Spinal cord (tissue), 10 donors: ENCODE measurements around the gene ATP10B. TPM values are rescaled to one million over a fixed set of nuclear protein-coding genes. Genes with fewer than 3 reads are reported as not detected.
A peak's percentile ranks its signal among the peaks of the same experiment; 100 is the strongest.
"Not testable (repeated sequence)": the region's sequence is repeated elsewhere in the genome, so short reads cannot be mapped to it uniquely, and the experiment has no call there.

Experiments used
- DNase-seq, 6 donors: peaks; one replicate each; pipeline versions ENCODE4 v3.0.0 to v3.0.0-alpha.2; 2013 to 2015; ENCODE audit warnings: low spot score in 6 of 6, low read depth in 4 of 6
- H3K27ac ChIP-seq: one replicate; pipeline ENCODE4 v1.5.1; 2013; ENCODE audit warnings: low read depth, low read length, control low read depth
- H3K27me3 ChIP-seq: one replicate; pipeline ENCODE4 v1.6.1; 2013; ENCODE audit warnings: low read length; ENCODE audit not compliant: control insufficient read depth, insufficient read depth
- H3K36me3 ChIP-seq: one replicate; pipeline ENCODE4 v1.6.1; 2013; ENCODE audit warnings: low read length; ENCODE audit not compliant: control insufficient read depth, insufficient read depth
- H3K4me1 ChIP-seq: one replicate; pipeline ENCODE4 v1.6.1; 2013; ENCODE audit warnings: low read length; ENCODE audit not compliant: control insufficient read depth, insufficient read depth
- H3K4me3 ChIP-seq: one replicate; pipeline ENCODE4 v1.5.1; 2013; ENCODE audit warnings: low read depth, low read length, control low read depth
- H3K9me3 ChIP-seq: one replicate; pipeline ENCODE4 v1.6.1; 2013; ENCODE audit warnings: low read length; ENCODE audit not compliant: control insufficient read depth, insufficient read depth
- WGBS: methylation state at CpG from one replicate; pipeline ENCODE4 v1.1.5; 2013; ENCODE audit warnings: missing lambda C conversion rate; ENCODE audit not compliant: insufficient coverage; 5-methylcytosine and 5-hydroxymethylcytosine counted together
- polyA plus RNA-seq, 2 donors: library from polyadenylated mRNA; unstranded; fragments of 120-200 nt; gene quantifications; one replicate each; pipeline ENCODE4 v1.2.1, GENCODE V29; 2013; ENCODE audit not compliant: insufficient read length in 2 of 2
- total RNA-seq, 2 donors: library from RNA; depleted of rRNA in 1 of 2; stranded (reverse); fragments of 120-200 nt in 1 of 2; fragments of >200 nt in 1 of 2; gene quantifications; one replicate each; pipeline versions ENCODE4 v1.2.3 to v1.2.4, GENCODE V29; 2013 to 2014
- donor health status: healthy.

ATP10B gene
- total and polyA plus RNA-seq, 4 donors, result 3.6 to 9.3 (median 3.9) TPM

DNA sequence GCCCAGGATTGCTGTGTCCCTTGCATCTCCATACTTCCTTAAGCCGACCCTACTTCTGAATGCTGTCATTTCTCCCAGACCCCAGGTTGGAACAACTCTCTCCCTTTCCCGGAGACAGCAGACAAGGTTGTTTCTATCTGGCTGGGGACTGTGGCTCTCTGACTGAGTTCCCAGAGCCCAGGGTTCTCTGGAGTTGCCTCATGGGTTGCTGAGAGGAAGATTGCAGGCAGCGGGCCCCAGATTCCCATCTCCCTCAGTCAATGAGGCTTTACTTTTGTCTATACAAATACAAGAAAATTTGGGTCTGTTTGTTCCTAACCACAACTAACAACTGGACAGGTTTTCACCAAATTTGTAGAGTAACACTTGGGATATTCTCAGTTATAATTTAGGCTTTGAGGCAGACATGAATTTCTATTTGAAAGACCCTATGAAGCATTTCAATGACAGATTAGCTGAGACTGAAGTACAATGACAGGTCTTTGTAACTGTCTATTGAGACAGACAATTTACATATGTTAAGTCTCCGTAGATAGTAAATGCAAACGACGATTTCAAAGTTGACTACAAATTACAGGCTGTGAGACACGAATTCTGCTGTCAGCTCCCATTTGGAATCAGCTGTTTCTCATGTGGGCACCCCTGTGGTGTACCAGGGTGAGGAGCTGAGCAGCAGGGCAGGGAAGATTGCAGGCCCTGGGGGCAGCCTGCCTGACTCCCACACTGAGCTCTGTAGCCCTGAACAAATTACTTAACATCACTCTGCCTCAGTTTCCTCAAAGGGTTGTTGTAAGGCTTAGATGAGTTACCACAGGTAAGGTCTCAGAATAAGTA lies 107.5 kb downstream of the ATP10B start:
- WGBS, result 31% methylated on average over 5 of the region's 7 CpGs
- no peak overlapping the region for H3K4me3 ChIP-seq
- H3K27me3 ChIP-seq, result no peaks in the 10 kb centered on the region
- H3K9me3 ChIP-seq, result no peaks in the 10 kb centered on the region
- no peak overlapping the region for H3K27ac ChIP-seq
- H3K4me1 ChIP-seq, result peaks cover 9% of the 10 kb centered on the region
- no peak for DNase-seq
- H3K36me3 ChIP-seq, result no peaks in the 10 kb centered on the region

DNA sequence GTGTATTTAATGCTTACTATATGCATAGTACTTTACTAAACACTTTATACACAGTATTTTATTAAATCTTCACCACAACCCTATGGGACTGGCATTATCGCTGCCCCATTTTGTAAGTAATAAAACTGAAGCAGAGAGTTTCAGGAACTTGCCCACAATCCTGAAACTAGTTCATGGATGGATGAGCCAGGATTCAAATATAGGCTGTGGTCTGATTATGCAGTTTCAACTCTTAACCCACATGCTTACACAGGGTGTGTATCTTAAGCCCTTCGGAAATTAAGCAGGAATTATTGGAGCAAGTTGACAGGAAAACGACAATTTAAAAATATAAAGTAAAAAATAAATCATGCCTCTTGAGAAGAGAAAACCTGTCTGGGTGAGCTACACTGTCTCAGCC lies 109.0 kb downstream of the ATP10B start:
- Histone ChIP-seq H3K4me3 (no peak overlapping the region), H3K27ac (no peak overlapping the region), H3K4me1 (peaks cover 3% of the 10 kb centered on the region), H3K27me3 (no peaks in the 10 kb centered on the region), H3K36me3 (no peaks in the 10 kb centered on the region), H3K9me3 (no peaks in the 10 kb centered on the region)
- no peak for DNase-seq
- WGBS, result 83% methylated on average over 1 of the region's 3 CpGs

DNA sequence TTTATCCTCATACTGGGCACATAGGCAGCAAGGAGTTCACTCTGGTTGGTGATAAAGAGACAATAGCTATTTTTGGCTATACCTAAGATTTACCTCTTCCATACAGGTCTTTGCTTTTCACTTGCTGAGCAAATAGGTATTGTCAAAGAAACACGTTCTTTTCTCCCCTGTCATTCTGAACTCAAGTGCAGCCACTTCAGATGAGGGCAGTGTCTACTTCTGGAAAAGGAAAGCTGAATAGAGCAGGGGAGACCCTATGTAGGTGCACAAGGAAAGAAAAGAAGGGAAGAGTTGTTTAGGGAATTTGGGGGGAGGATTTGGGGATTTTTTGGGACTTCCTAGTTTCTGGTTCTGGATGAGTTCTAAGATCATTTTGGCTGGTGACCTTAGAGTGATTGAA lies 109.6 kb downstream of the ATP10B start:
- Histone ChIP-seq H3K27ac (no peak overlapping the region), H3K36me3 (no peaks in the 10 kb centered on the region), H3K27me3 (no peaks in the 10 kb centered on the region), H3K9me3 (no peaks in the 10 kb centered on the region), H3K4me1 (no peaks in the 10 kb centered on the region), H3K4me3 (no peak overlapping the region)
- WGBS, result no CpG with 5 or more reads among the region's 1 CpG
- no peak for DNase-seq

DNA sequence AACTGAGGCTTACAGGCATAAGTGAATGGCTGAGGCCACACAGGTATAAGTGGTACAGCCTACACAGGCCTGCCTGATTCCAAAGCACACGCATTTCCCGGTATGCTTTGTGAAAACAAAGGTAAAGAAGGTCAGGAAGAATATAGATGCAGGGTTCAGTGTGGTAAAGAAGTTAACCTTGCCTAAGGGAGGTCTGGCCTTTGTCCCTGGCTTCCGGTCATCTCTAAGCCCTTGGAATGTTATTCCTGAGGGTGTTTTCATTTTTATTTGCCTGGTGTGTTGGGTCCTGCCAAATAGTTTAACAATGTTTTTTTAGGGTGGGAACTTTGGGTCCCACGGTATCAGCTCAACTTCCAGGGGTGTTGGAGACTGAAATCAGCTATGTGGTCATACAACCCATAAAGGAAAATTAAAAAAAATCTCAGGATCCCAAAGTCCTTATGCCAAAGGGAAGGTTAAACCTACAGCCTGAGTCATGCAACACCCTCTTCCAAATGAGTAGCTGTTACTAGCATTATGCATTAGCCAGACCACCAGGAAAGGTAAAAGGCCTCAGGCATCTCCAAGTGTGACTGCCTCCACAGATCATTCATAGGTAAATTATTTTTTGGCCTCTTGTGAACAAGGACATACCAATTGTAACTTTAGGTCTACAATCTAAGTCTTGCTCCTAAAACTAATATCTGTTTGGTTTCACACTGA lies 124.6 kb downstream of the ATP10B start:
- no peak overlapping the region for H3K27ac ChIP-seq
- 97% methylated on average over 3 of the region's 4 CpGs for WGBS

DNA sequence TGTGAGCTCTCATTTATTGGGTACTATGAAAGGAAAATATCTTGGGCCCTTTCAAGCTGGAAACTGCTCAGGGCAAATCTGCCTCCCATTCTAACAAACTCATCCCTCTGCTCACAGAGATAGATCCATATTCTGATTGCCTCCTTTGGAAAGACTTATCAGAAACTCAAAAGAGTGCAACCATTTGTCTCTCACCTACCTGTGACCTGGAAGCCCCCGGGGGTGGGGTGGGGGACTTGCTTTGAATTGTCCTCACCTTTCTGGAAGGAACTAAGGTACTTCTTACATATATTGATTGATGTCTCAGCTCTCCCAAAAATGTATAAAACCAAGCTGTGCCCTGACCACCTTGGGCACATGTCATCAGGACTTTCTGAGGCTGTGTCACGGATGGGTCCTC lies 125.3 kb downstream of the ATP10B start:
- Histone ChIP-seq H3K9me3 (no peaks in the 10 kb centered on the region), H3K27ac (no peak overlapping the region), H3K27me3 (no peaks in the 10 kb centered on the region), H3K36me3 (no peaks in the 10 kb centered on the region), H3K4me1 (no peaks in the 10 kb centered on the region), H3K4me3 (no peak overlapping the region)
- WGBS, result 100% methylated on average over 1 of the region's 2 CpGs
- no peak for DNase-seq

More for the DNA sequence above, 124.6 kb downstream of the ATP10B start:
- DNase-seq, result no peak
- H3K27me3 ChIP-seq, result no peaks in the 10 kb centered on the region
- H3K4me3 ChIP-seq, result no peak overlapping the region
- H3K36me3 ChIP-seq, result no peaks in the 10 kb centered on the region
- no peaks in the 10 kb centered on the region for H3K4me1 ChIP-seq
- no peaks in the 10 kb centered on the region for H3K9me3 ChIP-seq

DNA sequence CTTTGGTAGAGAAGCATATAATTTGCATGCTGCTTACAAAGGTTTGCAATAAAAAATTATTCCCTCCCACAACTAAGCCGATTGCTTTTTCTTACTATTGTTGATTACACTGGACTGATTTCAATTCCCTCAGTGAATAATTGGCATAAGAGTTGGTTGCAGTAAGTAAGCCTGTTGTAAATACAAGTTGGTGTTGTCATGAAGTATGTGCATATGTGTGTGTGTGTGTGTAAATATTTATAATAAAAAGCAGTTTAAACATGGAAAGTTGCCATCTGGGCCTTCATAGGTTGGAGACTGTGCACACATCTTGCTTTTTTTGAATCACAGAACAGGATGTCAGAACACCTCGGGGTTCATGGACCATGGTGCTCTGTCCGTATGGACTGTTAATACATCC lies 131.2 kb downstream of the ATP10B start:
- H3K9me3 ChIP-seq, result no peaks in the 10 kb centered on the region
- H3K4me3 ChIP-seq, result no peak overlapping the region
- DNase-seq, result peak in 1 of 6 donors; percentile 28
- no peaks in the 10 kb centered on the region for H3K27me3 ChIP-seq
- WGBS, result 75% methylated on average over 1 of the region's 3 CpGs
- H3K4me1 ChIP-seq, result no peaks in the 10 kb centered on the region
- no peak overlapping the region for H3K27ac ChIP-seq
- H3K36me3 ChIP-seq, result no peaks in the 10 kb centered on the region

DNA sequence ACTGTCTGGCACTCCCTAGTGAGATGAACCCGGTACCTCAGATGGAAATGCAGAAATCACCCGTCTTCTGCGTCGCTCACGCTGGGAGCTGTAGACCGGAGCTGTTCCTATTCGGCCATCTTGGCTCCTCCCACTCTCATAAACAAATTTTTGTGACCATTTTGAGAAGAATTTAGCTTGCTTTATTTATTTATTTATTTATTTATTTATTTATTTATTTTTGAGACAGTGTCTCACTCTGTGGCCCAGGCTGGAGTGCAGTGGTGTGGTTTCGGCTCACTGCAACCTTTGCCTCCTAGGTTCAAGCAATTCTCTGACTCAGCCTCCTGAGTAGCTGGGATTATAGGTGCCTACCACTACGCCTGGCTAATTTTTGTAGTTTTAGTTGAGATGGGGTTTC lies 136.5 kb downstream of the ATP10B start:
- H3K36me3 ChIP-seq, H3K4me3 ChIP-seq, DNase-seq, H3K27me3 ChIP-seq, H3K27ac ChIP-seq, H3K4me1 ChIP-seq, H3K9me3 ChIP-seq: not testable (repeated sequence)
- WGBS, result no CpG with 5 or more reads among the region's 9 CpGs

DNA sequence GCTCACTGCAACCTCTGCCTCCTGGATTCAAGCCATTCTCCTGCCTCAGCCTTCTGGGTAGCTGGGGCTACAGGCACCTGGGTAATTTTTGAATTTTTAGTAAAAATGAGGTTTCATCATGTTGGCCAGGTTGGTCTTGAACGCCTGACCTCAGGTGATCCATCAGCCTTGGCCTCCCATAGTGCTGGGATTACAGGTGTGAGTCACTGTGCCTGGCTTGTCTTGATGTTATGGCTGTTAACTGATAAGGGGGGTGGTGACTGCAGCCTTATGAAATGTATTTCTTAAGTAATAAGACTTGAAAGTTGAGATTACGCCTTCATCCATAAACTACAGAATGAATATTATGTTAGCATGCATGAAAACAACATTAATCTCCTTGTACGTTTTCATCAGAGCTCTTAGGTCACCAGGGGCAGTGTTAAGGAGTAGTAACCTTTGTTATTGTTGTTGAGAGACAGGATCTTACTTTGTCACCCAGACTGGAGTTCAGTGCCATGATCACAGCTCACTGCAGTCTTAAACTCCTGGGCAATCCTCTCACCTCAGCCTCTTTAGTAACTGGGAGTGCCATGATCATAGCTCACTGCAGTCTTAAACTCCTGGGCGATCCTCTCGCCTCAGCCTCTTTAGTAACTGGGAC lies 148.3 kb downstream of the ATP10B start:
- Histone ChIP-seq H3K27me3 (no peaks in the 10 kb centered on the region), H3K36me3 (no peaks in the 10 kb centered on the region), H3K4me3 (no peak overlapping the region), H3K27ac (no peak overlapping the region), H3K9me3 (peaks cover 12% of the 10 kb centered on the region), H3K4me1 (no peaks in the 10 kb centered on the region)
- WGBS, result 100% methylated on average over 1 of the region's 5 CpGs
- no peak for DNase-seq

DNA sequence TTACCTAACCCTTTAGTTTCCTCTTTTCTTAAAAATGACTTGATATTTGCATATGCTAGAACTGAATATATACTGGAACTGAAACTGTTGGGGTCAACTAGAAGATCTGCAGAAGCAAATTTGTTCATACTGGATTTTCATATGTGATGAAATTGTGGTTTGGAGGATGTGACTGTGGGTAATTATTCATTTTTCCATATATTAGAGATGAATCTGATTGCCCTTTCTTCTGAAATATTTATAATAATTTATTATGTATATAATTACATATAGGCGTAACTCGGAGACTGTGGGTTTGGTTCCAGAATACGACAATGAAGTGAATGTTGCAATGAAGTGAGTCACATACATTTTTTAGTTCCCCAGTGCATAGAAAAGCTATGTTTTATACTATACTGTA lies 149.1 kb downstream of the ATP10B start:
- peaks cover 12% of the 10 kb centered on the region for H3K9me3 ChIP-seq
- no peak overlapping the region for H3K4me3 ChIP-seq
- H3K27me3 ChIP-seq, result no peaks in the 10 kb centered on the region
- H3K27ac ChIP-seq, result no peak overlapping the region
- no CpG with 5 or more reads among the region's 3 CpGs for WGBS
- DNase-seq, result no peak
- no peaks in the 10 kb centered on the region for H3K4me1 ChIP-seq
- H3K36me3 ChIP-seq, result no peaks in the 10 kb centered on the region
